ENCODE data around the gene SMAD5. TPM values are rescaled to one million over a fixed set of nuclear protein-coding genes. Genes with fewer than 3 reads are reported as not detected.
A peak's percentile ranks its signal among the peaks of the same experiment; 100 is the strongest.

The SMAD5 gene
- total and polyA plus RNA-seq, 2 of the 13 experiments (the other 11 are each of a cell fraction or from before 2014, with no cell fraction given) = 27.2 to 48.5 TPM

DNA sequence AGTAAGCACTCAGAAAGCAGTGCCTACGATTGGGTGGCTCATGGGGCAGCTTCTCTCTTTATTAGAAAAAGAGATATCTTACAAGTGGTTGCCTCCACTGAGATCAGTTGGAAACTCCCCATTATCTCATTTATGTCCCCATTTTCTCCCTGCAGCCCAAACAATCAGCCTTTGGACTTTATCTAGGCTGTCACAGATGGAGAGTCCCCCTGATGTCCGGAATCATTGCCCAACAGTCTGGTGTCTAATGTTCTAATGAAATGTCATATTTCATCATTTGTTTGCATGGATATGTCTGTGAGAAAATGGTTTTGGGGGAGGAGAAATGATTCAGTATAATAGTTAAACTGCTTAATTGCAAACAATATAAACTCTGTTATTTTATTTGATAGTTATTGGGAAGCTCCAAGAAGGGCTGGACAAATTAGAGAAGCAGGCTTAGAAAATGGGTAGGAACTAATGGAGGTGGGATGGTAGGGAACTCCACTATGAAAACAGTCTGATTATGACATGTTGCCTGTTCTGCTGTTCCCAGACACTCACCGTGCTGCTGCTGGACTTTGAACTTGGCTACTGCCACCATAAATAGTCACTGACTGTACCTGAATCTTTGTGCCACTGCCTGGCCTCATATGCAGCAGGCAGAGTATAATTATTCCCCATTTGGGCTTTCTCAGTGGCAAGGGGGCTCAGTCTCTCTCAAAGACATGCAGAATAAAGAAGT lies 38.3 kb upstream of the SMAD5 start (continued):
- TF ChIP-seq ZBTB40 (IDR thresholded peaks at IDR 0.05) (no peak), ZBTB40 (CRISPR knock-in tag; IDR thresholded peaks at IDR 0.05) (no peak), FOXC1 (CRISPR knock-in tag; IDR thresholded peaks at IDR 0.05; ENCODE audit: borderline replicate concordance) (no peak), GATA4 (IDR thresholded peaks at IDR 0.05; ENCODE audit: borderline replicate concordance, low read depth) (no peak), ZNF256 (CRISPR knock-in tag; conservative IDR thresholded peaks at IDR 0.05) (no peak), ZNF10 (CRISPR knock-in tag; IDR thresholded peaks at IDR 0.05; ENCODE audit: borderline replicate concordance, low read depth) (no peak), ARNTL (CRISPR knock-in tag; IDR thresholded peaks at IDR 0.05) (no peak), ZNF513 (CRISPR knock-in tag; conservative IDR thresholded peaks at IDR 0.05) (no peak), PAXIP1 (CRISPR knock-in tag; conservative IDR thresholded peaks at IDR 0.05) (peak; percentile 68), GATAD2A (CRISPR knock-in tag; IDR thresholded peaks at IDR 0.05) (peak; percentile 79), MED1 (CRISPR knock-in tag; IDR thresholded peaks at IDR 0.05) (peak; percentile 21; the same call in 1 of the 2 replicates)
- TF ChIP-seq, protein P1, sequence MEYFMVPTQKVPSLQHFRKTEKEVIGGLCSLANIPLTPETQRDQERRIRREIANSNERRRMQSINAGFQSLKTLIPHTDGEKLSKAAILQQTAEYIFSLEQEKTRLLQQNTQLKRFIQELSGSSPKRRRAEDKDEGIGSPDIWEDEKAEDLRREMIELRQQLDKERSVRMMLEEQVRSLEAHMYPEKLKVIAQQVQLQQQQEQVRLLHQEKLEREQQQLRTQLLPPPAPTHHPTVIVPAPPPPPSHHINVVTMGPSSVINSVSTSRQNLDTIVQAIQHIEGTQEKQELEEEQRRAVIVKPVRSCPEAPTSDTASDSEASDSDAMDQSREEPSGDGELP (IDR thresholded peaks at IDR 0.05; ENCODE audit: borderline replicate concordance, low read depth) = no peak
- TF ChIP-seq, protein P2, sequence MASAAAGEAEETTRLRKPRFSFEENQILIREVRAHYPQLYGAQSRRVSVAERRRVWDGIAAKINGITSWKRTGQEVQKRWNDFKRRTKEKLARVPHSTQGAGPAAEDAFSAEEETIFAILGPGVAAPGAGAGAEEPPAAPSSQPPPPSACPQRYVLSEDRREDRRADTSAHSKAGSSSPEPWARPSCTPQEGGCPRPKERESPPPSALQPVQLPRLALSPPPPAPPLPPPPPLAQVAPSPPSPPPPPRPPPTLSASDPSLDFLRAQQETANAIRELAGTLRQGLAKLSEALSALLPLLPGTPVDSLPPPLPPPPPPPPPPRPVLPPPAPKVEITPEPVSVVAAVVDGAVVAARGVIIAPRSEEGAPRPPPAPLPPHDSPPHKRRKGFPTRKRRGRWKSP (CRISPR knock-in tag; IDR thresholded peaks at IDR 0.05) = no peak

Data from HepG2 (cell line).